ENCODE measurements around the gene TRIM66.

GRCh38 chr11:8690374-8691342 lies 8.2 kb upstream of the TRIM66 start:
- TF ChIP-seq CTCF (conservative IDR thresholded peaks at IDR 0.05; ENCODE audit: low read length) = no peak
- TF ChIP-seq EZH2phosphoT487 (IDR thresholded peaks at IDR 0.05; ENCODE audit: borderline replicate concordance) = no peak

All from Loucy (cell line).